Putamen (tissue), 1 donor: ENCODE data around the gene USP6NL.
"Not testable (repeated sequence)": the region's sequence is repeated elsewhere in the genome, so short reads cannot be mapped to it uniquely, and the experiment has no call there.

Experiments used
- DNase-seq: peaks from one replicate; pipeline ENCODE4 v3.0.0-alpha.2; 2016; ENCODE audit warnings: low spot score

Gene USP6NL

GRCh38 chr10:11611248-11612020 lies at the start of gene USP6NL:
TSS of gene USP6NL (minus strand) at chr10:11611650. CDS start at chr10:11597634, 14,016 bp downstream.
- peak; percentile 72 for DNase-seq

GRCh38 chr10:11658801-11659368 lies 47.4 kb upstream of the USP6NL start:
- no peak for DNase-seq

GRCh38 chr10:11655836-11656235 lies 44.4 kb upstream of the USP6NL start:
- DNase-seq = no peak

GRCh38 chr10:11654659-11655058 lies 43.2 kb upstream of the USP6NL start:
- DNase-seq = no peak

- DNase-seq = no peak
Measured at GRCh38 chr10:11653758-11654471, 42.5 kb upstream of the USP6NL start.

- no peak for DNase-seq
Measured at GRCh38 chr10:11647676-11648075, 36.2 kb upstream of the USP6NL start.

- DNase-seq = no peak
Measured at GRCh38 chr10:11646450-11646849, 35.0 kb upstream of the USP6NL start.

- no peak for DNase-seq
Measured at GRCh38 chr10:11643039-11643438, 31.6 kb upstream of the USP6NL start.

GRCh38 chr10:11642566-11642965 lies 31.1 kb upstream of the USP6NL start:
- DNase-seq = no peak

- DNase-seq = no peak
Measured at GRCh38 chr10:11639849-11640764, 28.7 kb upstream of the USP6NL start.

- no peak for DNase-seq
Measured at GRCh38 chr10:11639362-11639761, 27.9 kb upstream of the USP6NL start.

GRCh38 chr10:11638055-11638698 lies 26.7 kb upstream of the USP6NL start:
- no peak for DNase-seq

GRCh38 chr10:11636697-11637303 lies 25.4 kb upstream of the USP6NL start:
- no peak for DNase-seq

- DNase-seq = no peak
Measured at GRCh38 chr10:11631890-11632587, 20.6 kb upstream of the USP6NL start.

GRCh38 chr10:11631291-11631690 lies 19.8 kb upstream of the USP6NL start:
- no peak for DNase-seq

- no peak for DNase-seq
Measured at GRCh38 chr10:11629731-11630130, 18.3 kb upstream of the USP6NL start.

GRCh38 chr10:11627941-11628340 lies 16.5 kb upstream of the USP6NL start:
- not testable (repeated sequence) for DNase-seq

- no peak for DNase-seq
Measured at GRCh38 chr10:11626071-11626470, 14.6 kb upstream of the USP6NL start.

GRCh38 chr10:11625019-11625735 lies 13.7 kb upstream of the USP6NL start:
- no peak for DNase-seq

GRCh38 chr10:11617233-11617632 lies 5.8 kb upstream of the USP6NL start:
- DNase-seq = no peak
